Measurements from ENCODE around the gene MAD2L2. TPM values are rescaled to one million over a fixed set of nuclear protein-coding genes. Genes with fewer than 3 reads are reported as not detected.
A peak's percentile ranks its signal among the peaks of the same experiment; 100 is the strongest.

Gene MAD2L2
- total RNA-seq, 6 experiments from 2014 or later, result 31.7 to 48.8 (median 42.2) TPM

DNA sequence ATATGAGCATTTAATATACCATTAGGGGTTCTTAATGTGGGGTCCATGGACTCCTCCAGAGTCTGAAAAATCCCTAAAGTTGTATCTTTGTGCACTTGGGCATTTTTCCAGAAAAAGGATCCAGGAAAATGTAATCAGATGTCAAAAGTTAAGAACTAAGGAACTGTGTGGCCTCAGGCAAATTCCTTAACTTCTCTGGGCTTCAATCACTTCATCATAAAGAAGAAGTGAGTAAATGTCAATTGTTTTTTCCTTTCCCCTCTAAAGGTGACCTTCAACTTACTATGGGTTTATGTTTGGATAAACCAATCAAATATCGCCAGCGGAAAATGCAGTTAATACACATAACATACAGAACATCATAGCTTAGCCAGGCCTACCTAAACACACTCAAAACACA lies 2.5 kb downstream of the MAD2L2 start:
- Mint-ChIP-seq H3K36me3 (ENCODE audit: low read depth) (peaks cover 3% of the 10 kb centered on the region; the same call in 1 of the 2 replicates), H3K9me3 (no peaks in the 10 kb centered on the region), H3K4me1 (ENCODE audit: low read depth) (peaks cover 18% of the 10 kb centered on the region), H3K27me3 (ENCODE audit: insufficient read depth) (peaks cover 1% of the 10 kb centered on the region; the same call in 1 of the 2 replicates), H3K27ac (no peak overlapping the region), H3K4me3 (no peak overlapping the region)
- no peak for TF ChIP-seq CTCF (IDR thresholded peaks at IDR 0.05)
- no peak for DNase-seq

- Mint-ChIP-seq H3K36me3 (ENCODE audit: low read depth) (peaks cover 5% of the 10 kb centered on the region; the same call in 1 of the 2 replicates), H3K4me1 (ENCODE audit: low read depth) (peaks cover 11% of the 10 kb centered on the region), H3K4me3 (no peak overlapping the region), H3K9me3 (no peaks in the 10 kb centered on the region), H3K27me3 (ENCODE audit: insufficient read depth) (peaks cover 2% of the 10 kb centered on the region), H3K27ac (no peak overlapping the region)
- TF ChIP-seq CTCF (IDR thresholded peaks at IDR 0.05), result peak; percentile 20; the same call in 1 of the 2 replicates
- no peak for DNase-seq
Measured at GRCh38 chr1:11676386-11677103, 4.4 kb downstream of the MAD2L2 start.

- no peak for TF ChIP-seq CTCF (IDR thresholded peaks at IDR 0.05)
- Mint-ChIP-seq H3K27ac (no peak overlapping the region), H3K4me1 (ENCODE audit: low read depth) (peaks cover 9% of the 10 kb centered on the region), H3K36me3 (ENCODE audit: low read depth) (peaks cover 5% of the 10 kb centered on the region; the same call in 1 of the 2 replicates), H3K9me3 (no peaks in the 10 kb centered on the region), H3K4me3 (no peak overlapping the region), H3K27me3 (ENCODE audit: insufficient read depth) (peaks cover 2% of the 10 kb centered on the region; the same call in 1 of the 2 replicates)
- DNase-seq, result no peak
Measured at GRCh38 chr1:11675325-11675724, 5.6 kb downstream of the MAD2L2 start.

GRCh38 chr1:11674488-11674887 lies 6.5 kb downstream of the MAD2L2 start:
- Mint-ChIP-seq H3K36me3 (ENCODE audit: low read depth) (peaks cover 5% of the 10 kb centered on the region; the same call in 1 of the 2 replicates), H3K27me3 (ENCODE audit: insufficient read depth) (peaks cover 2% of the 10 kb centered on the region; the same call in 1 of the 2 replicates), H3K4me1 (ENCODE audit: low read depth) (peaks cover 7% of the 10 kb centered on the region), H3K27ac (no peak overlapping the region), H3K4me3 (no peak overlapping the region), H3K9me3 (no peaks in the 10 kb centered on the region)
- no peak for TF ChIP-seq CTCF (IDR thresholded peaks at IDR 0.05)
- no peak for DNase-seq

- Mint-ChIP-seq H3K4me3 (no peak overlapping the region), H3K4me1 (ENCODE audit: low read depth) (peaks cover under 1% of the 10 kb centered on the region; the same call in 1 of the 2 replicates), H3K36me3 (ENCODE audit: low read depth) (peaks cover 5% of the 10 kb centered on the region; the same call in 1 of the 2 replicates), H3K27me3 (ENCODE audit: insufficient read depth) (peaks cover 2% of the 10 kb centered on the region; the same call in 1 of the 2 replicates), H3K27ac (no peak overlapping the region), H3K9me3 (no peaks in the 10 kb centered on the region)
- no peak for TF ChIP-seq CTCF (IDR thresholded peaks at IDR 0.05)
- no peak for DNase-seq
Measured at GRCh38 chr1:11673089-11673769, 7.7 kb downstream of the MAD2L2 start.
